ENCODE measurements around the gene MYO3B.
A peak's percentile ranks its signal among the peaks of the same experiment; 100 is the strongest.

Gene MYO3B

DNA sequence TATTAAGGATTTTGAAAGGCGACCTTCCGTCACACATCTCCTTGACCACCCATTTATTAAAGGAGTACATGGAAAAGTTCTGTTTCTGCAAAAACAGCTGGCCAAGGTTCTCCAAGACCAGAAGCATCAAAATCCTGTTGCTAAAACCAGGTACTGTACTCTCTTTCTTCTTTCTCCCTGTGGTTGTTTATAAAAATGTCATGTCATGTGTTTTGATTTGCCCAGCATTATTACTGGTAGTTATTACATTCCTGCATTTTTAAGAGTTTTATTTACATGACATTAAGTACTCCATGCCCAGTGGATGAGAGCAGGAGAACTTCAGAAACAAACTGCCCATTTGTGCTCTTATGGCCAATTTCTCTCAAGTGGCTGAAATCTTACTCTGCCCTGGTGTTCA is 191.3 kb downstream of the MYO3B start:
- no peak for DNase-seq (ENCODE audit: low read depth)

DNA sequence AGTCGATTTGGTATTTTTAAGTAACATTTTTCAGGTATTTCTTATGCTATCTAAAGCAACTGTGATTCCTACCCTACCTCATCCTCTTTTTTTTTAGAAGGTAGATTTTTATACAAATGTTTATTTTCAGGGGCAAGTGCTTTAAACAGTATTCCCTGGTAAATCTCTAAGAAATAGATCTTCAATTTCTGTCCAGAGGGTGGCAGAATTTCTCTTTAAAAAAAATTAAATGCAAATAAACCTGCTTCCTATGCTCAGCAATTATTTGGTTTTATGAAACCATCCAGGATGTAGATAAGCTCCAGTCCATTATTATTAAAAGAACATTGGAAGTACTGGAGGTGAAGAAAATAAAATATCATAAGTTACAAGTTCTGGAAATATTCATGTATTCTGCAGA is 191.9 kb downstream of the MYO3B start:
- DNase-seq (ENCODE audit: low read depth) = peak; percentile 26

DNA sequence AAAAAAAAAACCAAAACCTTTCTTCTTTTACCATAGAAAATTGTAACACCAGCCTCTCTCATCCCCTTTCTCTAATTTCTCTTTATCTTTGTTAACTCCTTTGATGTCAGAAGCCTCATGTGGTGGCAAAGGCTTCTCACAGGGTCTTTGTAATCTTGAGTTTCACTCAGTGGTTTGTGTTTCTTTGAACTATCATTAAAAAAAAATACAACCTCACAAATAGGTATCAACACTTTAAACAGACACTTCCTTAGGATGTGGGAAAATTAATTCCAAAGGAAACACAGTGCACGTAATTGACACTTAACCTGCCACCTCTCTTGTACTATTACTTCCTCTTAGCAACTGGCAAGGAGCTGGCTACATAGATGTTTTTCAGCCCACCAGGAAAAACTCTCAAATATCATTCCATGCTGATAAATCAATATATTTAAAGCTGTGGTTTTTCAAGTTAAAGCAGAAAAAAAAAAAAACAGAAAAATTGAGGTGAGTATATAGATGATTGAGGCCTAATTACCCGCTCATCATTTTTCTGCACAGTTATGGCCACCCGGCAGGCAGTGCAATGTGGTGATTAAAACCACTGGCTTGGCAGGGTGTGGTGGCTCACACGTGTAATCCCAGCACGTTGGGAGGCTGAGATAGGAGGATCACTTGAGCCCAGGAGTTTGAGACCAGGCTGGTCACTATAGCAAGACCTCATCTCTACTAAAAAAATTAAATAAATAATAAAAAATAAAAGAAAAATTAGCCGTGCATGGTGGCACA is 193.5 kb downstream of the MYO3B start:
- DNase-seq (ENCODE audit: low read depth) = no peak

DNA sequence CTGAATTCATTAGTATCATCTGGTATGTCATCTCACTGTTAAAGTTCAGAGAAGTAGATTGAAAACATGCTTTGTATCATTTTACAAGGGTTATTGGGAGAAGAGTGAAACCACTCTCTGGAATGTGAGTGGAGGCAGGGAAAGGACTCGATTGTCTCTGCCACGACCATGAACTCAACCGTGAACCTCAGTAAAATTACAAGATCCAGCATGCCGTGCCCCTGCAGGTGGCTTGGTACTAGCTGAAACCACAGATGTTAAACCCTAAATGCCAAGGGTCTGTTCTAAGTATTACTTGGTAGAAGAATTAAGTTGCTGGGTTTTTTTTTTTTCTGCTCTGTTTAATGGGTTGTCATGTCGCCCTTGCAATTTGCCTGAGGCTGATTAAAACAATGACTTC is 197.2 kb downstream of the MYO3B start:
- no peak for DNase-seq (ENCODE audit: low read depth)

DNA sequence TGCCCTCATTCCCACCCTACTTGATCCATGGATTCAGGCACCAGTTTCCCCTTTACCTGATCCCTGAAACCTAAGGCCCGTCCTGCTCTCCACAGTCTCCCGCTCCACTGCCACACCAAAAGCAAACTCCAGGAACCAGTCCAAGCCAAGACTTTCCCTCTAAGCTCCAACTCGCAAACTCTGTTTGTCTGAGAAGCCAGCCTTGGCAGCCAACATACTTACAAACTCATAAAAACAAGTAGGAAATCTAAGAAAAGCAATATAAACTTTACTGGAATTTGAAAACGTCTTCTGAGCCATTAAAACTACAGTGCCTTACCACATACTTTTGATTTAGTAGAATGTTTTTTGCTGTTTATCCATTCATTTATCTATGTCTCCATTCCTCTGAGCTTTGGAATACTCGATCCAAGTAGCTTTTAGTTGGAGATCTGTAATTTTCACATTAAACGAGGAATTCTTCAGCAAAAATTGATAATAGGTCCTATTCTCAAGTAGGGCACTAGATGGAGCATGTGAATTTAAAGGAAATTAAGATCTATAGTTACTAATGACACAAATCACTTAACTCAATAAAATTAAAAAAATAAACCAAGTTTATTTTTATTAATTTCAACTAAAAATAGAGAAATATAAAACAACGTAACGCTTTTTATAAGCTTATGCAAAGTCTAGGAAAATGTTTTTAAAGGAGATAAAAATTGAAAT is 199.7 kb downstream of the MYO3B start:
- DNase-seq (ENCODE audit: low read depth) = peak; percentile 12

DNA sequence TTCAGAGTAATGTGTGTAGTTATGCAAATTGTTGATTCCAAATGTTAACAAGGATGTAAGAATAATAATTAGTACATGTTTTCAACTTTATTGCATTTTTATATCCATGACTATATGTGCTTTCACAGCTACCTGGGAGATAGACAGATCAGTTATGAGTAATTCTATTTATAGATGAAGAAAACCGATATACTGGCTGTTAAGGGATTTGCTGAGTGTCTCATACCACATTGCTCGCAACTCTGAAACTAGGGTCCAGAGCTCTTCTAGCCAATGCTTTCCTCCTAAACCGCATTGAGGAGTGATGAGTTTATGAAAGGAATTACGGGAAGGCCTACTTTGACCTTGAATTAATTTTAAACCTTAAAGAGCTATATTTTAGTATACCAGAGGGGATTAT is 202.3 kb downstream of the MYO3B start:
- no peak for DNase-seq (ENCODE audit: low read depth)

DNA sequence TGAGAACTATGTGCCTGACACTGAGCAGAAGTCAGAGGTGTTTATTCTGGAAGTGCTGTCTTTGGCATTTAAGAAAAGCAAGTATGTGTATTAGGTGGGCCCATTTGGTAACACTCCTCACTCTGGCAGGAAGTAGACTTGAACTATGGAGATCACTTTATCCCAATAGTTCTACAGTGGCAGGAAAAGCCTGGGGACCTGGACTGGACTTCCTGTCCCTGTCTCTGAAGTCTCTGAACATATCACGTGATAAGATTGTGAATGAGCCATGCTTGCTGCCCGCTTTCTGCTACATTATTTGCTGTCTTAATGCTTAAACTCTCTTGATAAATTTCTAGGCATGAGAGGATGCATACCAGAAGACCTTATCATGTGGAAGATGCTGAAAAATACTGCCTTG is 203.7 kb downstream of the MYO3B start:
- DNase-seq (ENCODE audit: low read depth) = no peak

DNA sequence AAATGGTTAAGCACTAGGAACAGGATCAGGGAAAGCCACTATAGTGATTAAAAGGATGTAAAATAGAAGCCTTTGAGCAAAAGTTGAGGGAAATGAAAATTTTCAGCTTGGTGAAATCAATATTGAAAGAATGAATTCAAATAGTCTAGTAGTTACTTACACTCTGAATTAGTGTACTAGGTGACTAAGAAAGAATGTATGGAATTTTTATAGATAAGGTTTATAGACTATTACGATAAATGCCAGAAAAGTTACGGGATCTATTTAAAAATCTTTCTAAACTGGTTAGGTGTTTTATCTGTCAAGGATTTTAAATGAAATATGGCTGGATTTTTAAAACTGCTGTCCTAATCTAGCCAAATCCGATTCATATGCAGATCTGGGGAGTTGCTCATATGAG is 208.6 kb downstream of the MYO3B start:
- DNase-seq (ENCODE audit: low read depth) = no peak

DNA sequence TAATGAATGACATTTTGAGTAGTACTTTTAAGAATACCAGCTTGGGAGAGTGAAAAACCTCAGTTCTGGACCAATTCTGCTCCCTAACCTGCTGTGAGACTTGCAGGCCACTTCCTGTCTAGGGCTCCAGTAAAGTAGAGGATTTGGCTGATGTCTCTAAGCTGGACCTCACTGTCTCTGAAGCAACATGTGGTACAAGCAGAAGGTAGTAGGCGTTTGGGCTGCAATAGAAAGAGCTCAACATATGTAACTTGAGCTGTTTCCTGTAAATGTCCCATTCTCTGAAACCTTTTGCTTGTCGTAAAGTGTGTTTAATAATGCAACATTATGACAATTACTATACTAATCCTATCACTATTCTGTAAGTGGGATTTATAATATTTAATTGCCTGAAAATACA is 213.1 kb downstream of the MYO3B start:
- no peak for DNase-seq (ENCODE audit: low read depth)

DNA sequence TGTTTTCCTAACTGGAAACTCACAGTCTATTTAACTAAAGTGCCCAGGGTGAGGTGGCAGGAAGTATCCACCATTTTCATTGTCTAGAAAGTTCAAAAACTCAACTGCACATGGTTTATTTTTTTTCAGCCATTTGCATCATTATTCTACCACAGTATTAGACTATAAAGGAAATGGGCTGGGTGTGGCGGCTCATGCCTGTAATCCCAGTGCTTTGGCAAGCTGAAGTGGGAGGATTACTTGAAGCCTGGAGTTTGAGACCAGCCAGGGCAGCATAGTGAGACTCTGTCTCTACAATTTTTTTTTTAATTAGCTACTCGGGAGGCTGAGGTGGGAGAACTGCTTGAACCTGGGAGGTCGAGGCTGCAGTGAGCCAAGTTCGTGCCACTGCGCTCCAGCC is 213.8 kb downstream of the MYO3B start:
- DNase-seq (ENCODE audit: low read depth) = no peak

DNA sequence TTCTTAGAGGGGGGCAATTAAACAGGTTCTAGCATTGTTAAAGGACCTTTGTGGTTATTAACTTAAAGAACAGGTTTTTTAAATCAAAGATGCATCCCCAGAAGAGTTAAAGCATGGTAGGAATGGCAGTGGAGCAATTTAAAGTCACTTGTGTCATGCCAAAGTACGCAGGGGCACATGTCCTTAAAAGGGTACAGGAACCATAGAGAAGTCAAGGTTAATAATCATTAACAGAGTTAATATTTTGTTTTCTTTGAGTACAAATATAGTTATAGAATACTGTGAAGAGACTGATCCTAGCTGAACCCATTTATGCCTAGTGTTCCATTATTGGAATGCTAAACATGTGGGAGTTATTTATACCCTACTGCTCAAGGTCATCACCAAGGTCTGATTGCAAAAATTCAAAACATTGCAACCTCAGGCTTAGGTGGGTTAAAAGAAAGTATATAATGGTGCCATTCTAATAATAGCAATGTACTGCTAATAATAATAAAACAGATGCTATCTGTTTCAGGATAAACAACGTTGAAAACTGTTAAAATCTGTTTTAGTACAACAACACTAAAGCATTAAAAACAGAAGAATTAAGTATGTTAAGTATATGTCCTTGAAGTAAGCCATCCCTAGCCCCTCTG is 216.0 kb downstream of the MYO3B start:
- no peak for DNase-seq (ENCODE audit: low read depth)

DNA sequence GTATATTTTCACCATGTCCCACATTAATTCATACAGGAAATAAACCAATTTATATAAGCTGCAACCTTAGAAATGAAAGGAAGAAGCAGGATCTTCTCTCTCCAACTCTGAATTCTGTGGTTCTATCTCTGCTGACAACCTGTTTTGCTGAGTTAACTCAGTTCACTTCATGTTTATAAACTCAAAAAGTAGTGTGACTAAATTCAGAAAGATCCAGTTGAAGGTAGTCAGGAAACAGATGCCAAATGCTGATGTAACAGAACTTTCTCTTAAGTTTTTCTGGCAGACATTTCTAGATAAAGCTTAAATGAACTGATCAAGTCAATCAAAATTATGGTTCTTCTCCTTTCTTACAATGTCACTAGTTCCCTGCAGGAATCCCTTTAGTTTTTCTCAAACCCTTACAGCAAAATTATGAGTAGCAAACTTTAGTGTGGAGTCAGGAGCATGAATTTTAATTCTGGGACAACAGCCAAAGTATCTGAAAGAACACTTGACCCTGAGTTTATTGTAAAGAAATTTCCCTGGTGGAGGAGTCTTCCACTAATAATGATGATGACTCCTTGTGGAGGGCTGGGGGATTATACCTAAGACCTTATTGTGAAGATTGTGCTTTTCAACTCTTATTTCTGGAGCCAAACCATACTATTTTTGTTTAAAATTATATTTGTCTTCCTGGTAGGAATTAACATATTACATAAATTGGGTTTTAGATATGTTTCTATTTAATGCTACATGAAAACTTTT is 216.9 kb downstream of the MYO3B start:
- DNase-seq (ENCODE audit: low read depth) = peak; percentile 17

DNA sequence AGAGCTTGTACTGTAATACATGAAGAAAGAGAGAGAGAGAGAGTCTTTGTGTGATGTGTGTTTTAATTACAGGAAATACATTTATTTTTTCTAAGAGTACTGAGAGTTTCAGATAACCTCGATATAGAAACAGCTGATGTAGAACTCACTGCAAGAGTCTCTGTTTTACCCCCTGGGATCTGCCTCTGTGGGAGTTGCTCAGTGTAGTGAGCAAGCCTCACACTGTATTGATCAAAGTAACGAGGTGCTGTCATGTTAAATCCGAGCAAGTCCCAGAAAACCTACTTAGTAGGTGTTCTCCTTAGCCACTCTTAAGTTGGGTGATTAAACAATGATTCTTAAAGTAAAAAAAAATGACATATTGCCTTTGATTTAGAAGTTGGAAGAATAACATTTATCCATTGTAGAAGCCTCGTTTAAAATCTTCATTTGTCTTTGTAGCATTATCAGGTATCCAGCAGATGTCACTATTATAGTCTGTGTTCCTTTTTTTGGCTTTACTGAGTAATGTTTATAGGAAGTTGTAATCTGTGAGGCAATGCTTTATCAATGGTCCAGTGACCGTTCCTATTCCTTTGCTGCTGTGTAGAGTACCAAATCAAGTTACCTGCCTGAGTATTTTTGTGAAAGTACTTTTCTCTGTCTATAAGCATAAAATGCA is 219.0 kb downstream of the MYO3B start:
- peak; percentile 21 for DNase-seq (ENCODE audit: low read depth)

DNA sequence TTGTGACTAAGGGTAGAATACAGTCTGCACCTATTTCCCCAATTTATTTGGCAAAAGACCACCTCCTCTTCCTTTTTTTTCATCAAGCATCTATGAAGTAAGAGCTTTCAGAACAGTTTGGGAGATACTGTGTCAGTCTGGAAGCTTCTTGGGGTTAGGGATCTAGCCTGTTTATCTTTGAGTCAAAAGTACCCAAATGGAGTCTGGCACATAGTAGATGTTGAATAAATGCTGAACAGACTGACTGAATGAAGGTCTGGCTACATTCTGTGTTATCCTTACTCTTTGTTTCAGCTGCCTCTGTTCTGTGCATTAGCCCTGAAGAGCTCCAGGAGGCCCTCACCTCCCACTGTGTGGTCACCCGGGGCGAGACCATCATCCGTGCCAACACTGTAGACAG is 223.2 kb downstream of the MYO3B start:
- no peak for DNase-seq (ENCODE audit: low read depth)

DNA sequence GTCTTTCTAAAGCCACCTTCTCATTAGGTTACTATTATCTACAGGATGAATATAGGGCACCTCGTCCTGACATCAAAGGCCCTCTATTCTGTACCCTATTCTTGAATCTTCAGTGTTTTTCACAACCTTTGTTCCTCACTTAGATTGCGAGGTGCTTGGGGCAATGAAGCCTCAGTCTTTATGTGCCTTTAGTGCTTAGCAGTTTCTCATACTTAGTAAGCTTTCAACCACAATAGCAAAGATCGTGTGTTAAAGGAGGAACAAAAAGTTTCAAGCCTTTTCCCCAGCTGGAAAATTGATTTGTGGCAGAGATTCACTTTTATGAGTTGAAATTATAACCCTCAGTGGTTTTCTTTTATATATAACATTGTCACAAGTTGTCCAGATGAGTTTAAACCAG is 226.9 kb downstream of the MYO3B start:
- DNase-seq (ENCODE audit: low read depth) = no peak

DNA sequence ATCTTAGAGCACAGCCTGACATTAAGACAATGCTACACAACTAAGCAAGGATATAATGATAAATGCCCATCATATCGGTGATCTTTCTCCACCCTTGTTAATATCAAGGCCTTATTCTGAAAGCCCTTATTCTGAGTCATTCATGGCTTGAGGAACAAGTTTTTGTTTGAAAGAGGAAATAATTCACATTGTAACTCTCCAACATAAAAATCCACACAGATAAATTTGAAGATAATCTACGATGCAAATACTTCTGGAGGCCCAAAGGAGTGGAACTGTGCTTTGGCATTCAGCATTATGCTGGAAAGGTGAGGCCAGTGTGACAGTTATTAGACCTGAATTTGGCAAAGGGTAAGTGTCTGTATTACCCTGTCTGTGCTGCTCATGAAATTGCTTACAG is 227.4 kb downstream of the MYO3B start:
- no peak for DNase-seq (ENCODE audit: low read depth)

DNA sequence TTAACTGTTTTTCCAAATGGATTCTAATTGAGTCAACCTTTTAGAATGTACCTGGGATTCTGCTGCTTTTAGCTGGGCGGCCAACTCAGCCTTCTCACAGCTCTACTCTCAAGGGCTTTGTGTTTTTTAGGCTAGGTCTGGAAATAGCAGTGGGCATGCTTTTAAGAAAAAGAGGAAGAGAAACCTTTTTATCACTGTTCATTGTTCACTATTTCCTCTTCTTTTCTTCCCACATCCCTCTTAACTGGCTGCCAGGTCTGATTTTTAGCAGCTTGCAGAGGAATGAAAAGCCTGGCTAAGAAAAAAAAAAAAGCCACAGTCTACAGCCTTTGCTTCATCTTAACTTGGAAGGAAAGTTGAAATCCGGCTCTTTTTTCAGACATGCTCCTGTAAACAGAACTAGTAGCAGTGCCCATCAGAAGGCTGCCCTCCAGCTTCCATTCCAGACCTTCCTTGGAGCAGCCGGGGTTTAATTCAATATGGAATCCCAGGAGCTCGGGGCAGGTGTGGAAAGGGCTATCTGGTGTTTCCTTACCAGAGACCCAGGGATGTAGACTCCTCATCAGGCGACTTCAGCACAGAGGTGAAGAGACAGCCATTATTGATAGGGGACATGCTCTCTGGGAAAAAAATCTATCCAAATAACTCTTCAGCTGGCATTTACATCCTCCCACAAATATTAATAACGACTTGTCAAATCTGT is 230.7 kb downstream of the MYO3B start:
- DNase-seq (ENCODE audit: low read depth) = no peak

DNA sequence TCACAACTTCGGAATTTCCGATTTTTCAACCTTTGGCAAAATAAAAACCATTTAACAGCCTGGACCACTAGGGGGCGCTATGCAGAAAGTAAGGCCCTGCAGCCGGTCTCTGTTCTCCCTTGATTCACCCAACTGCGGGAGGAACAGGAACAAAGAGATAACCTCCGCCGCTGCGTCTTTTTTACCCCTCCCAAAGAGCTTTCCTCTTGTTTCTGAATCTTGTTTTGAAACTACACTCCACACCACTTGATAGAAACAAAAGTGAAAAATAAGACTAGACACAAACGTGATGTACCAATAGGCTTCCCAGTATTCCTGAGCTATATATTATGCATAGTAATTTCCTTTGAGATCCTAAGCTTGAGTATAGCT is 231.2 kb downstream of the MYO3B start:
- DNase-seq (ENCODE audit: low read depth) = peak; percentile 67

DNA sequence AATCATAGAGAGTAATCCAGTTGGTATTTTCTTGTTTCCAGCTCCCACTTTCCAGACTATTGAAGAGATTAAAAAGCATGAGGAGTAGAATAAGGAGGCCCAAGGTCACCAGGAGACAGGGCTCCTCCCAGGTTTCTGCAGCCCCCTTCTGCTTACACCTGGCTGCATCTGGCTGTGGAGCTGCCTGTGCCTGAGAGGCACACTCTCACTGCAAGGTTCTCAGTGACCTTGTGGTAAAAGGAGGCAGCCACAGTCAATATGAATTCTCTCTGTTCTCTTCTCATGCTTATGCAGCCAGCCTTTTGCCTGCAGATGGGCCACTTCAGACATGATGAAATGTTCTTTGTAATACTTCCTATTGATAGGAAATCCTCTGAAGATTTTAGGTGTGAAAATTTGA is 233.7 kb downstream of the MYO3B start:
- DNase-seq (ENCODE audit: low read depth) = no peak

DNA sequence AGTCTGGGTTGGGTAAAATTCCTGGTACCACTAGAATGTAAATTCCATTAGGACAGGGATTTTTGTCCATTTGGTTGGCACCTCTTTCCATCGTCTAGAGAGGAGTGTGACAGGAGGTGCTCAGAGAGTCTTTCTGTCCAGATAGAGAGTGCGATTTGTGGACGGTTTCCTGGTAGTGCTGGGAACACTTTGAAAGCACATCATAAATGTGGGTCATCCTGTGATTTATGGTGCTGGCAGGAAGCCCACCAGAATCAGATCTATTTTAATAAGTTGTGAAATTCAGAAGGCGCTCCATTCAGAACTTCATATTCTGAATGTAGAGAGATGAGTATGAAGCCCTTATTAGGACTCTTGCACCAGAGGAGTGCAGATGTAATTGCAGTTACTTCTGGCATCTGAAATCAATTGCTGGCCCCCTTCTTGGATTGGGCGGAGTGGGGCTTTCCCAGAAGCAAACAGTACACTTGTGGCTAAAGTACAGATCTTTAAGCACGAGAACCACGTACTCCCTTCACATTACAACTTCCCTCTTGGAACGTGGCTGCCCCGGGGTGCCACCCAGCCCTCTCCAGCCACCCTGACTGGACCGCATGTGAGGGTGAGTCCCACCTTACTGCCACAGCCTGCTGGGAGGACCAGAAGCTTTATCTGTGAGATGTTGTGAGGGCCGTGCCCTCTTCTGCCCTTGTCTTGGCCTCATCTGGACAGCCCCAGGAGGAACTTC is 243.2 kb downstream of the MYO3B start:
- DNase-seq (ENCODE audit: low read depth) = no peak

DNA sequence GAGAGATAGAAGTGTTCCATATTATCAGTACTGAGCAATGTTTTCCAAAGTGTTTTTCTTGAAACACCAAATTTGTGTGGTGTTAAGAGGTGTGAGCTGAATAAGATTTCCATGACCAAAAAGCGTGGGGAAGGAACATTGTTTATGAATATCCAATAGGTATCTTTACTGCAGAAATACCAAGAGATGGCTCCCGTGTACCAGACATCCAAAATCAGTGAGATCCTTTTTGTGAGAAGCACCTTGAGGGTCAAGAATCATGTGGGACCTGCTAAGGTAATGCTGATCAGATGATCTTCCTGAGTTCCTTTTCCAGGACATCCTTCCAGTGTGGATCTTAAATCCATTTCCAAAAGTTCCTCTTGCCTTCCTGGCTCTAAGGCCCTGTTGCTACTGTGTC is 246.0 kb downstream of the MYO3B start:
- DNase-seq (ENCODE audit: low read depth) = no peak

Measured in iris pigment epithelial cell (primary cell).